Ovary (tissue), 9 donors: ENCODE results near the gene TMUB1. TPM values are rescaled to one million over a fixed set of nuclear protein-coding genes. Genes with fewer than 3 reads are reported as not detected.

ENCODE experiments used
- DNase-seq, 5 donors: peaks; one replicate each; pipeline ENCODE4 v3.0.0-alpha.2; 2019 to 2020
- H3K27ac ChIP-seq, 2 donors: fragments of 200-600 bp; one replicate each; pipeline versions ENCODE4 v1.5.1 to v1.8.0; 2019 to 2022
- H3K27me3 ChIP-seq: fragments of 200-600 bp; one replicate; pipeline ENCODE4 v1.8.0; 2022
- H3K36me3 ChIP-seq: fragments of 200-600 bp; sonication (generic); one replicate; pipeline ENCODE4 v1.5.1; 2019
- H3K4me1 ChIP-seq: one replicate; pipeline ENCODE4 v1.8.1; 2013; ENCODE audit warnings: mild to moderate bottlenecking, moderate library complexity; ENCODE audit not compliant: insufficient read depth
- H3K4me3 ChIP-seq: fragments of 200-600 bp; sonication (generic); one replicate; pipeline ENCODE4 v1.5.1; 2017
- H3K9me3 ChIP-seq, 2 donors: fragments of 200-600 bp in 1 of 2; sonication (generic) in 1 of 2; one replicate each; pipeline versions ENCODE4 v1.5.1 to v1.8.1; 2013 to 2019; ENCODE audit warnings: mild to moderate bottlenecking in 1 of 2, moderate library complexity in 1 of 2
- EP300 ChIP-seq: sonication (generic); formaldehyde crosslinking; IDR thresholded peaks from one replicate; pipeline ENCODE4 v1.6.1; 2017; ENCODE audit warnings: antibody characterized with exemption
- POLR2A ChIP-seq: fragments of 450-650 bp; IDR thresholded peaks from one replicate; pipeline ENCODE4 v1.6.1; 2017; ENCODE audit warnings: antibody characterized with exemption, mild to moderate bottlenecking, moderate library complexity
- WGBS, 3 donors: extraction: QIAGEN DNeasy Blood & Tissue Kit in 1 of 3; methylation state at CpG; one replicate each; pipeline versions ENCODE4 v1.1.5 to v1.1.7; 2013 to 2017; 5-methylcytosine and 5-hydroxymethylcytosine counted together
- intact Hi-C, 4 donors: fragments of 100-400 bp; cut with DNase I; formaldehyde crosslinking; loops; one replicate each; pipeline versions ENCODE4 v1.11.0 to v1.15.1; 2022 to 2023
- polyA plus RNA-seq, 2 donors: library from polyadenylated mRNA; stranded (reverse); fragments of 200-250 nt in 1 of 2; fragments of 350-450 nt in 1 of 2; fragmentation: Illumina TruSeq in 1 of 2; extraction: RNeasy Lipid Tissue Mini Kit (QIAGEN cat#74804) in 1 of 2; gene quantifications; one replicate each; pipeline ENCODE4 v1.2.3, GENCODE V29; 2013 to 2014
- total RNA-seq, 7 donors: library from RNA; depleted of rRNA in 2 of 7; stranded (reverse); fragments of >200 nt in 2 of 7; fragmentation: NEBNext Ultra II Directional in 3 of 7; extraction: Animal tissue kit (Norgen Biotek cat#: 25700) in 3 of 7; gene quantifications; one replicate each; pipeline versions ENCODE4 v1.1.0 to v1.2.4, GENCODE V29; 2016 to 2023
- TF ChIP-seq, protein P1 (sequence below), 3 donors: fragments of 450-650 bp in 2 of 3; fragments of 200-600 bp in 1 of 3; IDR thresholded peaks; one replicate each; pipeline versions ENCODE4 v1.5.1 to v1.8.0; 2016 to 2022; ENCODE audit warnings: antibody characterized with exemption in 3 of 3, mild to moderate bottlenecking in 1 of 3
- donor health status: DM: no; HTN: no; CAD: no; lungs with moderate emphysema.
- donor health status: DM: no; HTN: no; CAD: no.
- donor health status: Bipolar disorder and iron deficiency.
- donor health status: DM: yes; HTN: yes; CAD: no.
- donor health status: DM: no; HTN: no; CAD: no.
- donor health status: DM: yes; HTN: yes; CAD: no.

The TMUB1 gene
- total and polyA plus RNA-seq, 9 donors: 1.9 to 40.3 (median 28.8) TPM

GRCh38 chr7:151064993-151065392 is 18.3 kb downstream of the TMUB1 start:
- no peaks in the 10 kb centered on the region for H3K9me3 ChIP-seq
- no peak for DNase-seq
- WGBS, 3 donors: 88 to 91% (median 91%) methylated on average over 5 to 6 of the region's 6 CpGs
- intact Hi-C loops: no loop called here
- H3K36me3 ChIP-seq: no peaks in the 10 kb centered on the region
- H3K4me1 ChIP-seq: peaks cover 22% of the 10 kb centered on the region
- H3K4me3 ChIP-seq: no peak overlapping the region
- no peaks in the 10 kb centered on the region for H3K27me3 ChIP-seq
- TF ChIP-seq, protein P1, sequence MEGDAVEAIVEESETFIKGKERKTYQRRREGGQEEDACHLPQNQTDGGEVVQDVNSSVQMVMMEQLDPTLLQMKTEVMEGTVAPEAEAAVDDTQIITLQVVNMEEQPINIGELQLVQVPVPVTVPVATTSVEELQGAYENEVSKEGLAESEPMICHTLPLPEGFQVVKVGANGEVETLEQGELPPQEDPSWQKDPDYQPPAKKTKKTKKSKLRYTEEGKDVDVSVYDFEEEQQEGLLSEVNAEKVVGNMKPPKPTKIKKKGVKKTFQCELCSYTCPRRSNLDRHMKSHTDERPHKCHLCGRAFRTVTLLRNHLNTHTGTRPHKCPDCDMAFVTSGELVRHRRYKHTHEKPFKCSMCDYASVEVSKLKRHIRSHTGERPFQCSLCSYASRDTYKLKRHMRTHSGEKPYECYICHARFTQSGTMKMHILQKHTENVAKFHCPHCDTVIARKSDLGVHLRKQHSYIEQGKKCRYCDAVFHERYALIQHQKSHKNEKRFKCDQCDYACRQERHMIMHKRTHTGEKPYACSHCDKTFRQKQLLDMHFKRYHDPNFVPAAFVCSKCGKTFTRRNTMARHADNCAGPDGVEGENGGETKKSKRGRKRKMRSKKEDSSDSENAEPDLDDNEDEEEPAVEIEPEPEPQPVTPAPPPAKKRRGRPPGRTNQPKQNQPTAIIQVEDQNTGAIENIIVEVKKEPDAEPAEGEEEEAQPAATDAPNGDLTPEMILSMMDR (IDR thresholded peaks at IDR 0.05): no peak
- TF ChIP-seq POLR2A (no peak), EP300 (no peak)
- H3K27ac ChIP-seq: no peak overlapping the region

DNA sequence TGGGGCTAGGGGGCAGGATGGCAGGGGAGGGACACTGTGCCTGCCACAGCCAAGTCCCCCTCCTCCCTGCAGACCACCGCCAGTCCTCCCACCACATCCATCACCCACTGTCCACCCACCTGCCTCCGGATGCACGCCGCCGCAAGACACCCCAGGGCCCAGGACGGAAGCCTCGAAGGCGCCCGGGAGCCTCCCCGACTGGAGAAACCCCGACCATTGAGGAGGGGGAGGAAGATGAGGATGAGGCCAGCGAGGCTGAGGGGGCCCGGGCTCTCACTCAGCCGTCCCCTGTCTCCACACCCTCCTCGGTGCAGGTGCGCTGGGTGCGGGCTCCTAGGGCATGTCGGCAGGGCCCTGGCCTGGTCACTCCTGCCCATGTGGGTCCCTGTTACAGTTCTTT is 18.8 kb downstream of the TMUB1 start:
- DNase-seq: no peak
- Histone ChIP-seq H3K36me3 (no peaks in the 10 kb centered on the region), H3K27ac (no peak overlapping the region), H3K4me3 (no peak overlapping the region), H3K27me3 (no peaks in the 10 kb centered on the region), H3K9me3 (no peaks in the 10 kb centered on the region), H3K4me1 (peaks cover 22% of the 10 kb centered on the region)
- TF ChIP-seq POLR2A (no peak), EP300 (no peak)
- TF ChIP-seq, protein P1 (IDR thresholded peaks at IDR 0.05): no peak
- intact Hi-C loops: no loop called here
- WGBS, 3 donors: 89 to 92% (median 90%) methylated on average over 14 to 18 of the region's 18 CpGs

DNA sequence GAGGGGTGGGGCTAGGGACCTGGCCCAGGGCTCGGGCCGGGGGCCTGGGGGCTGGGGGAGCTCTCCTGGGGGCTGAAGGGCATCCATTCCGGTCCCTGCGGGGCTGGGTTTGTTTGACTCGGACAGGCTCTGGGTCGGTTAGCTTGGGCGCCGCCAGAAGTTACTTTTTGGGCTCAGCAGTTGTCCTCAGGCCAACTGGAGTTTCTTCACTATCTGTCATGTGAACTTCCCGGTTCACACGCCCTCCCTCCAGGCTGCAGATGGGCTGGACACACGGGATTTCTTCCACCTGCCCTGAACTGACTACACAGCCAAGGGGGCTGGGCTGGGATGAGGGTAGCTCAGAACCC is 20.1 kb downstream of the TMUB1 start:
- H3K4me1 ChIP-seq: peaks cover 22% of the 10 kb centered on the region
- 8 to 13% (median 11%) methylated on average over 11 of the region's 11 CpGs for WGBS, 3 donors
- peak in 3 of 5 donors; percentile 66 to 78 (median 73) for DNase-seq
- peak overlapping the region in 1 of 2 donors; percentile 57 for H3K27ac ChIP-seq
- TF ChIP-seq POLR2A (no peak), EP300 (no peak)
- TF ChIP-seq, protein P1 (IDR thresholded peaks at IDR 0.05): no peak
- no peaks in the 10 kb centered on the region for H3K9me3 ChIP-seq
- intact Hi-C loops: no loop called here
- H3K4me3 ChIP-seq: peak overlapping the region; percentile 28
- no peaks in the 10 kb centered on the region for H3K27me3 ChIP-seq
- H3K36me3 ChIP-seq: no peaks in the 10 kb centered on the region

- Histone ChIP-seq H3K36me3 (no peaks in the 10 kb centered on the region), H3K27me3 (no peaks in the 10 kb centered on the region), H3K4me3 (peak overlapping the region; percentile 28), H3K4me1 (peaks cover 22% of the 10 kb centered on the region), H3K27ac (peak overlapping the region in 1 of 2 donors; percentile 57), H3K9me3 (no peaks in the 10 kb centered on the region)
- TF ChIP-seq EP300 (no peak), POLR2A (no peak)
- TF ChIP-seq, protein P1 (IDR thresholded peaks at IDR 0.05): no peak
- peak; percentile 66 to 77 (median 71) for DNase-seq
- intact Hi-C loops: no loop called here
- 23 to 33% (median 24%) methylated on average over 36 to 43 of the region's 43 CpGs for WGBS, 3 donors
Observed at GRCh38 chr7:151062399-151063211, 20.7 kb downstream of the TMUB1 start.
